OCI-LY3 (cell line): ENCODE measurements around the gene OBSCN.

Source experiments
- EZH2phosphoT487 ChIP-seq: fragments of 200-600 bp; shearing (Covaris generic); IDR thresholded peaks from 2 replicates; pipeline ENCODE4 v1.6.1; 2018; ENCODE audit warnings: antibody characterized with exemption, mixed run types, low read depth
- TF ChIP-seq, protein P1 (sequence below): fragments of 200-600, 300-600 bp; sonication (generic); IDR thresholded peaks from 2 replicates; pipeline ENCODE4 v1.5.1; 2014; ENCODE audit warnings: antibody characterized with exemption, low read length, low read depth

DNA sequence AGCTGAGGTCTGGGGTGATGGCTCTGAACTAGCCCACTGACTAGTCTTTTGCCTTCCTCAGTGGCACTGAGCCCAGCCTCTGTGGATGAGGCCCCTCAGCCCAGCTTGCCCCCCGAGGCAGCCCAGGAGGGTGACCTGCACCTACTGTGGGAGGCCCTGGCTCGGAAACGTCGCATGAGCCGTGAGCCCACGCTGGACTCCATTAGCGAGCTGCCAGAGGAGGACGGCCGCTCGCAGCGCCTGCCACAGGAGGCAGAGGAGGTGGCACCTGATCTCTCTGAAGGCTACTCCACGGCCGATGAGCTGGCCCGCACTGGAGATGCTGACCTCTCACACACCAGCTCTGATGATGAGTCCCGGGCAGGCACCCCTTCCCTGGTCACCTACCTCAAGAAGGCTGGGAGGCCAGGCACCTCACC, 111.0 kb downstream of the OBSCN start:
- TF ChIP-seq EZH2phosphoT487, result no peak
- TF ChIP-seq, protein P1, sequence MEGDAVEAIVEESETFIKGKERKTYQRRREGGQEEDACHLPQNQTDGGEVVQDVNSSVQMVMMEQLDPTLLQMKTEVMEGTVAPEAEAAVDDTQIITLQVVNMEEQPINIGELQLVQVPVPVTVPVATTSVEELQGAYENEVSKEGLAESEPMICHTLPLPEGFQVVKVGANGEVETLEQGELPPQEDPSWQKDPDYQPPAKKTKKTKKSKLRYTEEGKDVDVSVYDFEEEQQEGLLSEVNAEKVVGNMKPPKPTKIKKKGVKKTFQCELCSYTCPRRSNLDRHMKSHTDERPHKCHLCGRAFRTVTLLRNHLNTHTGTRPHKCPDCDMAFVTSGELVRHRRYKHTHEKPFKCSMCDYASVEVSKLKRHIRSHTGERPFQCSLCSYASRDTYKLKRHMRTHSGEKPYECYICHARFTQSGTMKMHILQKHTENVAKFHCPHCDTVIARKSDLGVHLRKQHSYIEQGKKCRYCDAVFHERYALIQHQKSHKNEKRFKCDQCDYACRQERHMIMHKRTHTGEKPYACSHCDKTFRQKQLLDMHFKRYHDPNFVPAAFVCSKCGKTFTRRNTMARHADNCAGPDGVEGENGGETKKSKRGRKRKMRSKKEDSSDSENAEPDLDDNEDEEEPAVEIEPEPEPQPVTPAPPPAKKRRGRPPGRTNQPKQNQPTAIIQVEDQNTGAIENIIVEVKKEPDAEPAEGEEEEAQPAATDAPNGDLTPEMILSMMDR, result no peak
